GM21737 (cell line): ENCODE results near the gene PITX1.

Experiments used
- ATAC-seq: cut with Tn5 transposase; IDR thresholded peaks from one replicate; pipeline ENCODE4 v1.9.1; 2021; ENCODE audit warnings: mild to moderate bottlenecking, moderate library complexity; ENCODE audit not compliant: unreplicated experiment

Gene PITX1

GRCh38 chr5:135030123-135030955, 3.7 kb downstream of the PITX1 start:
- ATAC-seq, result no peak

- ATAC-seq, result no peak
Measured at GRCh38 chr5:135029477-135030122, 4.4 kb downstream of the PITX1 start.

- no peak for ATAC-seq
Measured at GRCh38 chr5:135028791-135029476, 5.1 kb downstream of the PITX1 start.

DNA sequence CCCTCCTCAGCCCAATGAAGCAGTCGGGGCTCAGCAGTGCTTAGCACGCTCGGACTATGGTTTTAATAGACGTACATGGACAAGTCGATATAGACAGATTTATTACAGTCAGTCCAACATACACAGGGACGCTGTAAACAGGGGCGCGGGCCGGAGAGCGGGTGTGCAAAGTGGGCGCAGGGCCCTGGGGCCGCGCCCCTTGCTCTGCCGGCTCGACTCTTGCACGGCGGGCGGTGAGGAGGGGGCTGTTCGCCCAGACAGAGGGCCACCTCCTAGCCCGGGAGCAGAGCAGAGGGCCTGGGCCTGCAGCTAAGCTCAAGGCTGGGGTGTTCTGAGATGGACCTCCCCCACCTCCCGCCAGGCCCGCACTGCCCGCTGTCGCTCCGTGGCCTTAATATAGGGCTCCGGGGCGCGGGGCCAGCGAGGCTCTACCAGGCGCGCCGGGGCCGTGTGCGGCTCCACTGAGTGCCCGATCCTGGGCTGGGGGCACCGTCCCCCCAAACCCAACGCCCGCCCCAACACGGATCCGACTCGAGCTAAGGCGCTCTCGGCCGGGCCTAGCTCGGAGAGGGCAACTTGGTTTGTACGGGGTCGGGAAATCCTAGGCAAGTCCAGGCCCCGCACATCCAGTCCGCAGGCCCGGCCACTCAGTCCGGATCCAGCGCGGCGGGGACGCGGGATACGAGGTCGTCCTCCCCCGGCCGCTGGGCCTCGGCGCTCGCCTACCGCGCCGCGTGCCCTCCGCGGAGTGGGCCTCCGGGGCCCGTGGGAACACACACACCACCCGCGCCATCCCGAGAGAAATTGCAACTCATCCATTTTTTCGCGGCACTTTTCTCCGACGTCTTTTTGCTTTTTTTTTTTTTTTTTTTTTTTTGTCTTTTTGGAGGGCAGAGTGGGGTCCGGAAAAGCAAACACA, 6.1 kb downstream of the PITX1 start:
- ATAC-seq, result no peak

- no peak for ATAC-seq
Measured at GRCh38 chr5:135027266-135027696, 6.7 kb downstream of the PITX1 start.

GRCh38 chr5:135026645-135027265, 7.3 kb downstream of the PITX1 start:
- no peak for ATAC-seq

DNA sequence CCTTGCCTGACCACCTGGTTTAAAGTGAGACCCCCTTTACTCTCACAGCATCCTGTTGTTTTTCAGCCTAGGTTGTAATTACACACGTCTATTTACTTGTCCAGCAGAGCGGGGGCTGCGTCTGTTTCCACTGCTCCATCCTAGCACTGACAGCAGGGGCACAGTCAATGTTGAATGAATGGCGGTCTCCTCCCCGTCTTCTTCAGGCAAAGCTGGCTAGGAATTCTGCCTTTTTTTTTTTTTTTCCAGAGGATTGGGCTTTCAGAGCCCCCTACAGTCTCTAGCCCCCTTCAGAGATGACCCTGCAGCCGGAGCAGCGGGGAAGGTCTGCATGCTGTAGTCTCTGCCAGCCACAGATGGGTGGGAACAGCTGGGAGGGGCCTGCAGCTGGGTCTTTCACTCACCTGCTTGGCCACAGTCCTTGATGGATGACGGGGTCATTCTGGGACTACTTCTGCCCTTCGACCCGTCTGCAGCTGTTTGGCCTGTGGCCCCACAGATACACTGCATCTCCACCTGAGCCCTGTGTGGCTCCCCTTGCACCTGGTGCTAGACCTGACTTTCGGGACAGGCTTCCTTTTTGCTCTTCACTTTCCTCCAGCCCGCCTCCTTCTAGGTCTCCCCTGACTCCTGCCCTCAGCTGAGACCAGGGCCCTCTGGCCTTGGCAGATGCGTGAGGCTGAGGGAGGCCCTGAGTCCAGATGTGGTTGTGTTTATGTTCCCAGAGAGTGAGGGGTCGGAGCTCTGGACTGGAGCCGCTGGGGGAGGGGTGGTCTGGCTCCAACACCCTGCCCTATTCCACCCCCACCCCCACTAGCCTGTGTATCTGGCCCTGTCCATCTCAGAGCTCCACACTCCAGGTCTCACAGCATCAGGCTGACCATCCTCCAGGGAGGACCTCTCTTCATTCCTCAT, 8.0 kb downstream of the PITX1 start:
- no peak for ATAC-seq

DNA sequence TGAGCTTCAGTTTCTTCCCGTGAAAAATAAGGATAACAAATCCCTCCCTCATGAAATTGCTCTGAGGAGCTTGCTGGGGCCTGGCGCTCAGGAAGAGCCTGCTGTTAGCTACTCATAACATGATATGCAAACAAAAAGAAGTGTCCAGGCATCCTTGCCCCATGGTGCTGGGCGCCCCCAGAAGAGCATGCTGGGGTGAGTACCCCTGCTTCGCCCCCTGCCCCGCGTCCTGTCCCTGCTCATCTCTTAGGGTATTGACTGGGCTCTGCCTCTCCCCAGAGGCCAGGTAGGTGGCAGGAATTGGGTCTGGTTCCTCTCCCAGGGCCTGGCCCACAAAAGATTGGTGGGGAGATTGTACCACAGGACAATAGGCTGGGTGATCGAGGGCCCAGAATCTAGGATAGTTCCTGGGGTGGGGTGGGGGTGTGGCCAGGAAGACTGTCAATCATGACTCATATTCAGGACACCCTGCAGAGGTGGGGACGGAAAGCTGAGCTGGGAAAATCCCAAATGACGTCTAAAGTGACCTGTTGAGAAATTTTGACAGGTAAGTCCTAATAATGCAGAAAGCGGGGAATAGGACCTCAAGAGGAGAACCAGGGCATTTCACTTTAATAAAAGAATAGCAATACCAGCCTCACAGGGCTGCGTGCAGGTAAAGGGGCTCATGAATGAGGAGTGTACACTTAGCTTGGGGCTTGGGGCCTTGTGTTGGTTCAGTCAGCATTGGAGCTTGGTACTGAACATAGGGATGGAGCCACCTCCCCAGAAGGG, 8.9 kb downstream of the PITX1 start:
- ATAC-seq, result no peak

DNA sequence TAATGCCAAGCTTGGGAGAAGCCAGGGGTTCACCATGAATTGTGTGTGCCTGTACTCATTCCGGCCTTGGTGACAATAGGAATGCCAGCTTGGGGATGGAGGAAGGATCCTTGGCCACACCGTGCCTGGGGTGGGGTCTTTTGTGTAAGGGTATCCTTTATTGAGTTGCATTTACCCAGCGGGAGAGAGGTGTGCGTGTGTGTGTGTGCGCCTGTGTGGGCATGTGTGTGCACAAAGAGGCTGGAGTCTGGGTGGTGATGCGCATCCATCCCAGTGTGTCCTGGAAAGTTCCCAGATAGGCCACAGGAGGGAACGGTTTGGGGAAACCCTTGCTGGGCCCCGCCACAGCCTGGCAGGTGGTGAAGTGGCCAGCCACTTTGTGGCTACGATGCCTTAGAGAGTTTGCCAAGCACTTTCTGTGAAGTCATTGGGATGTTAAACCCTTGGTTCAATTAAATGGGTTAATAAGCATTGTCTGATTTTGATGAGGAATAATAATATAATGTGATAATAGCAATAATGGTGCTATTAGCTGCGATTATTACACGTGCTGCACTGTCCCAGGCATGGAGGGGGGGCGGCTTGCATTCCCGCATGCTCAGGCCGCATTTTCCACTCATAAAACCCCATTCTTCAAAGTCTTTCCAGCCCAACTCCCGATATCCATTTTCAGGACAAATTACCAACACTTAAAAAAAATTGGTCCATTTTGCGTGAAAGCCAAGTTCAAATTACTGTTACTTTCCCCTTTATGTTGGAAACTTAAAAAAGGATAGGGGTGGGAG, 13.7 kb downstream of the PITX1 start:
- no peak for ATAC-seq

DNA sequence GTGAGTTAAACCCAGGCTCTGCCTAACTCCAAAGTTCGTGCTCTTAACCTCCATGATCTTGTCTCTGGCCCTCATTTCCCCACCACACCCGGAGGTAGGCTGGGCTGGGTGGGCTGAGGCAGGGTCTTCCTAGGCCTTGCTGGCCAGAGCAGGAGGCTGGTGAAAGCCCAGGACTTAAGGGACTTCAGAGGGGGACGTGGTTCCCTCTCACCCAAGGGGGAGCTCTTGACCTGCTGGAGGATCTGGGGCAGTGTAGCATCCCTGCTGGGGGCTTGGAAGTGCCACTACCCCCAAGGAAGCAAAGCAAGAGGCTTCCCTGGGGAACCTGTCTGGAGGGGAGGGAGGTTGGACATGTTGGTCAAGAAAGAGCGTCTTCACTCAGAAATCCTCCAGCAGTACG, 14.7 kb downstream of the PITX1 start:
- ATAC-seq, result no peak

DNA sequence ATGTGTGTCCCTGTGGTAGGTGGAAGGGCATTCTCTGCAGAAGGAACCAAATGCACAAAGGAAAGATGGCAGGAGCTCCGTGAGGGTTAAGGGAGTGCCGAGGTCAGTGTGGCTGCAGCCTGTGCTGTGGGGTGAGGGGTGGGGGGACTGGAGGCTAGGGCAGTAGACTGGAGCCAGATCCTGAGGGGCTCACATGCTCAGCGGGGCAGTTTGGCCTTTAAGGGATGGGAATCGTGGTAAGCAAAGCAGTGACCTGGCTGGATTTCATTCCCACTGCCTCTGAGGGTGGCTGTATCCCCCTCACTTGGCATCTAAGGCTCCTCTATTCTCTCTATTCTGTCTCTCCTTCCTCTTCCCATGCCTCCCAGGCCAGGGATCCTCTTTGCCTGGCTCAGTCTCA, 15.6 kb downstream of the PITX1 start:
- ATAC-seq, result no peak

- no peak for ATAC-seq
Measured at GRCh38 chr5:135016861-135017290, 17.2 kb downstream of the PITX1 start.

- ATAC-seq, result no peak
Measured at GRCh38 chr5:135015942-135016341, 18.1 kb downstream of the PITX1 start.

DNA sequence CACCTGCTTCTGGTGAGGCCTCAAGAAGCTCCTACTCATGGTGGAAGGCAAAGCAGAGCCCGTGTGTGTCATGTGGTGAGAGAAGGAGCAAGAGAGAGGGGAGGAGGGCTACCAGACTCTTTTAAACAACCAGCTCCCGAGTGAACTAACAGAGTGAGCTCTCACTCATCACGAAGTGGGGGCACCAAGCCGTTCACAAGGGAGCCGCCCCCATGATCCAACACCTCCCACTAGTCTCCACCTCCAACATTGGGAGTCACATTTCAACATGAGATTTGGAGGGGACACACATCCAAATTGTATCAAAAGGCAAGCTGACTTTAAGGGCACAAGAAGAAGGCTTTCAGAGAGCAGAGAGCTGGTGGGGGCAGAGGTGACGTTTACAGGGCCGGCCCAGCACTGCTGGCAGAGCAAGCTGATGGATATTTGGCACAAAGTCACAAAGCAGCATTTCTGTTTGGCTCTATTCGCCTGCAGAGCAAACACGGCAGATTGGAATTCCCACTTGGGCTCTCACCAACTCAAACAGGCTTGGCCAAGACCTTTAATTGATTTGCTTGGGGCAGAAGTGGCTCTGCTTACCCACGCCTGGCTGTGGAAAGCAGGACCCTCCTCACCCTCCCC, 20.0 kb downstream of the PITX1 start:
- no peak for ATAC-seq

DNA sequence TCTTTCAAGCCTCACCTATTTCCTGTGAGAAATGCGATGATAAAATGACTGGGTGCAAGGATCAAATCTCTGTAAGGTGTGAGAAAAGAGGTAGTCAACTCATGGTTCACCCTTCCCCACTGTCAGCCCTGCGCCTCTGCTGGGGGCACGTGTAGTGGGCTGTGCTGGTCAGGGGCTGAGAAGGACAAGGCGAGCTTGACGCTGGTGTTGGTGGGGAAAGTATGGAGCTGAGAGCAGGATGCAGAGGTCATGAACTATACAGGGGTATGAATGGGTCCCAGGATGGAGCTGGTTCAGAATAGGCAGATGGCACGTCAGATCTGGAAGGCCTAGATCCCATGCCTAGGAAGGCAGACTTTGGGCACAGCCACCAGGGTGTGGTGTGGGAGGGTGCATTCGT, 20.6 kb downstream of the PITX1 start:
- no peak for ATAC-seq

- no peak for ATAC-seq
Measured at GRCh38 chr5:135012951-135013391, 21.1 kb downstream of the PITX1 start.

- no peak for ATAC-seq
Measured at GRCh38 chr5:135012033-135012588, 21.9 kb downstream of the PITX1 start.
